H9 (cell line): ENCODE data around the gene PPFIA4. TPM values are rescaled to one million over a fixed set of nuclear protein-coding genes. Genes with fewer than 3 reads are reported as not detected.

Experiments used
- DNase-seq: peaks from one replicate; pipeline ENCODE4 v3.0.0-alpha.2; 2017
- H2AFZ ChIP-seq: one replicate; pipeline ENCODE4 v1.6.1; 2013; ENCODE audit warnings: mild to moderate bottlenecking, low read length, control low read depth, moderate library complexity
- H2AK5ac ChIP-seq: 2 replicates; pipeline ENCODE4 v1.6.1; 2013; ENCODE audit warnings: low read length, control low read depth, mixed read lengths; ENCODE audit not compliant: insufficient read length
- H2BK120ac ChIP-seq: one replicate; pipeline ENCODE4 v1.6.1; 2013; ENCODE audit warnings: low read depth, mild to moderate bottlenecking, low read length, control low read depth, inconsistent platforms; ENCODE audit not compliant: poor library complexity, severe bottlenecking
- H2BK12ac ChIP-seq: 2 replicates; pipeline ENCODE4 v1.6.1; 2013; ENCODE audit warnings: low read length, control low read depth, mixed read lengths, low read depth; ENCODE audit not compliant: insufficient read length
- H2BK15ac ChIP-seq: 2 replicates; pipeline ENCODE4 v1.6.1; 2013; ENCODE audit warnings: low read depth, low read length, control low read depth
- H2BK20ac ChIP-seq: one replicate; pipeline ENCODE4 v1.6.1; 2013; ENCODE audit warnings: low read depth, mild to moderate bottlenecking, low read length, control low read depth, inconsistent platforms; ENCODE audit not compliant: poor library complexity, severe bottlenecking
- H2BK5ac ChIP-seq: 2 replicates; pipeline ENCODE4 v1.6.1; 2013; ENCODE audit warnings: low read length, control low read depth, mixed read lengths; ENCODE audit not compliant: insufficient read length
- H3K14ac ChIP-seq: 2 replicates; pipeline ENCODE4 v1.6.1; 2013; ENCODE audit warnings: low read length, control low read depth; ENCODE audit not compliant: insufficient read depth
- H3K18ac ChIP-seq: 2 replicates; pipeline ENCODE4 v1.6.1; 2013; ENCODE audit warnings: low read depth, mild to moderate bottlenecking, mixed read lengths, low read length, control low read depth; ENCODE audit not compliant: insufficient read length
- H3K23ac ChIP-seq: 2 replicates; pipeline ENCODE4 v1.6.1; 2013; ENCODE audit warnings: low read length, control low read depth, mixed read lengths, low read depth; ENCODE audit not compliant: insufficient read length
- H3K23me2 ChIP-seq: 2 replicates; pipeline ENCODE4 v1.6.1; 2013; ENCODE audit warnings: low read depth, mild to moderate bottlenecking, mixed read lengths, low read length, control low read depth; ENCODE audit not compliant: insufficient read length, poor library complexity, severe bottlenecking
- H3K27ac ChIP-seq: 2 replicates; pipeline ENCODE4 v1.5.1; 2013; ENCODE audit warnings: low read length, control low read depth, mixed read lengths, low read depth; ENCODE audit not compliant: insufficient read length
- H3K27me3 ChIP-seq: 2 replicates; pipeline ENCODE4 v1.6.1; 2013; ENCODE audit warnings: low read length, control low read depth, inconsistent platforms; ENCODE audit not compliant: insufficient read depth
- H3K4ac ChIP-seq: 2 replicates; pipeline ENCODE4 v1.6.1; 2013; ENCODE audit warnings: low read depth, mild to moderate bottlenecking, control low read depth, inconsistent platforms, low read length, moderate library complexity
- H3K4me1 ChIP-seq: 2 replicates; pipeline ENCODE4 v1.6.1; 2013; ENCODE audit warnings: low read length, control low read depth, inconsistent platforms; ENCODE audit not compliant: insufficient read depth
- H3K4me2 ChIP-seq: 2 replicates; pipeline ENCODE4 v1.6.1; 2013; ENCODE audit warnings: low read length, control low read depth, mixed read lengths; ENCODE audit not compliant: insufficient read length, insufficient read depth
- H3K56ac ChIP-seq: 2 replicates; pipeline ENCODE4 v1.6.1; 2013; ENCODE audit warnings: low read depth, mild to moderate bottlenecking, mixed read lengths, low read length, control low read depth; ENCODE audit not compliant: insufficient read length
- H3K79me1 ChIP-seq: 2 replicates; pipeline ENCODE4 v1.6.1; 2013; ENCODE audit warnings: low read depth, mild to moderate bottlenecking, moderate library complexity, low read length, control low read depth, inconsistent platforms; ENCODE audit not compliant: insufficient read depth, poor library complexity, severe bottlenecking
- H3K79me2 ChIP-seq: 2 replicates; pipeline ENCODE4 v1.6.1; 2013; ENCODE audit warnings: low read length, control low read depth, inconsistent platforms; ENCODE audit not compliant: insufficient read depth
- H3K9ac ChIP-seq: 2 replicates; pipeline ENCODE4 v1.6.1; 2013; ENCODE audit warnings: low read length, control low read depth, mixed read lengths; ENCODE audit not compliant: insufficient read length; ENCODE audit errors: extremely low read depth
- H3K9me3 ChIP-seq: one replicate; pipeline ENCODE4 v1.6.1; 2013; ENCODE audit warnings: low read depth, low read length, inconsistent platforms; ENCODE audit not compliant: control insufficient read depth
- H3T11ph ChIP-seq: one replicate; pipeline ENCODE4 v1.6.1; 2013; ENCODE audit warnings: mild to moderate bottlenecking, low read length, control low read depth, inconsistent platforms
- H4K20me1 ChIP-seq: one replicate; pipeline ENCODE4 v1.6.1; 2013; ENCODE audit not compliant: control insufficient read depth, insufficient read length, insufficient read depth
- H4K5ac ChIP-seq: 2 replicates; pipeline ENCODE4 v1.6.1; 2013; ENCODE audit warnings: low read depth, mild to moderate bottlenecking, mixed read lengths, low read length, control low read depth; ENCODE audit not compliant: insufficient read length
- H4K8ac ChIP-seq: replicated peaks from 2 replicates; pipeline ENCODE4 v1.6.1; 2013; ENCODE audit warnings: low read length, control low read depth, mixed read lengths, low read depth; ENCODE audit not compliant: insufficient read length
- H4K91ac ChIP-seq: 2 replicates; pipeline ENCODE4 v1.6.1; 2013; ENCODE audit warnings: low read depth, mild to moderate bottlenecking, moderate library complexity, mixed read lengths, low read length, control low read depth; ENCODE audit not compliant: insufficient read length
- H3K27ac Mint-ChIP-seq, 3 experiments: 2 replicates in 2 of 3; 3 replicates in 1 of 3; pipeline ENCODE4 v1.8.0; 2020 to 2021; ENCODE audit warnings: mixed read lengths in 3 of 3, mild to moderate bottlenecking in 1 of 3, moderate library complexity in 1 of 3
- H3K27me3 Mint-ChIP-seq: 2 replicates; pipeline ENCODE4 v1.8.0; 2021; ENCODE audit warnings: low read depth, mild to moderate bottlenecking, moderate library complexity, mixed read lengths
- H3K36me3 Mint-ChIP-seq, 3 experiments: 2 replicates in 2 of 3; 3 replicates in 1 of 3; pipeline ENCODE4 v1.8.0; 2020 to 2021; ENCODE audit warnings: low read depth in 3 of 3, mixed read lengths in 3 of 3; ENCODE audit not compliant: insufficient read depth in 1 of 3
- H3K4me1 Mint-ChIP-seq, 2 experiments: 2 replicates each; pipeline ENCODE4 v1.8.0; 2020; ENCODE audit warnings: mixed read lengths in 2 of 2
- H3K4me3 Mint-ChIP-seq, 2 experiments: 2 replicates in 1 of 2; 3 replicates in 1 of 2; pipeline ENCODE4 v1.8.0; 2020 to 2021; ENCODE audit warnings: mild to moderate bottlenecking in 2 of 2, mixed read lengths in 2 of 2, moderate library complexity in 1 of 2
- H3K9me3 Mint-ChIP-seq, 2 experiments: 2 replicates in 1 of 2; 3 replicates in 1 of 2; pipeline ENCODE4 v1.8.0; 2020; ENCODE audit warnings: mild to moderate bottlenecking in 2 of 2, mixed read lengths in 2 of 2, moderate library complexity in 1 of 2
- WGBS: extraction: QIAGEN DNeasy Blood & Tissue Kit; methylation state at CpG from one replicate; pipeline ENCODE4 v1.1.7; 2013; ENCODE audit warnings: missing lambda C conversion rate, low lambda C conversion rate, mixed read lengths; ENCODE audit not compliant: insufficient read length; ENCODE audit errors: extremely low coverage; 5-methylcytosine and 5-hydroxymethylcytosine counted together
- total RNA-seq: library from RNA; stranded (reverse); gene quantifications from 2 replicates; pipeline ENCODE4 v1.2.1, GENCODE V29; 2021
- TF ChIP-seq, protein P1 (sequence below): fragments of 200-600 bp; sonication (generic); conservative IDR thresholded peaks from 3 replicates; pipeline ENCODE4 v1.8.0; 2021; ENCODE audit warnings: antibody characterized with exemption, mild to moderate bottlenecking

Gene PPFIA4
- total RNA-seq, 1 experiment from 2014 or later, result 3.9 TPM

DNA sequence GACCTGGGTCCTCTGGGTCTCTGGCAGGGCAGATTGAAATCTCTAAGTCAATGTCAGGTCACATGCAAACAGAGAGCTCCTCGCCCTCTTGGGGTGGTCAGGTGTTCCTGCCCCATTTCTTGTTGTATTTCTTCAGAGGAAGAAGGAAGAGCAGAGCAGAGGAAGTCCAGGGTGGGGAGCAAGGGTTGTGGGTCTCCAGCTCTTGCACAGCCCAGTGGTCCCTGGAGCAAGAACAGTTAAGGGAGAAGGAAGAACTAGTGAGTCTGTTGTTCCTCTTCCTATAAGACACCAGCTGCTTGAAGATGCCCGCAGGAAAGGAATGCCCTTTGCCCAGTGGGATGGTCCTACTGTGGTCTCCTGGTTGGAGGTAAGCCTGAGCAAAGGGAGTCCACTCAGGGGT is 33.2 kb downstream of the PPFIA4 start:
- Histone ChIP-seq H2BK20ac (no peak overlapping the region), H2AK5ac (no peak overlapping the region), H3K79me1 (no peaks in the 10 kb centered on the region), H3K23me2 (no peaks in the 10 kb centered on the region), H4K20me1 (no peaks in the 10 kb centered on the region), H3K18ac (no peak overlapping the region), H2AFZ (no peak overlapping the region), H3K56ac (no peak overlapping the region), H4K8ac (no peak overlapping the region), H4K5ac (no peak overlapping the region), H2BK12ac (no peak overlapping the region), H2BK15ac (no peak overlapping the region), H4K91ac (no peak overlapping the region), H3K14ac (no peak overlapping the region), H3K23ac (no peak overlapping the region), H3K79me2 (no peaks in the 10 kb centered on the region), H3K4me1 (peaks cover 2% of the 10 kb centered on the region; the same call in 1 of the 2 replicates), H3K27ac (no peak overlapping the region), H3K9ac (no peak overlapping the region), H3K27me3 (no peaks in the 10 kb centered on the region), H3T11ph (no peak overlapping the region), H3K9me3 (no peaks in the 10 kb centered on the region), H3K4ac (no peak overlapping the region), H3K4me2 (no peak overlapping the region), H2BK120ac (no peak overlapping the region), H2BK5ac (no peak overlapping the region)
- Mint-ChIP-seq H3K36me3 (peaks cover 12 to 56% (median 26%) of the 10 kb centered on the region in 3 experiments; a peak in 6 of 7 replicates), H3K27me3 (no peaks in the 10 kb centered on the region), H3K9me3 (peaks cover 2 to 3% of the 10 kb centered on the region in 2 experiments; a peak in 2 of 5 replicates), H3K27ac (0 out of 7 replicates have a peak overlapping the region, but pooled peaks of 1 of the 3 experiments have one; percentile 43), H3K4me1 (peaks cover 12 to 21% of the 10 kb centered on the region in 2 experiments), H3K4me3 (no peak overlapping the region)
- TF ChIP-seq, protein P1, sequence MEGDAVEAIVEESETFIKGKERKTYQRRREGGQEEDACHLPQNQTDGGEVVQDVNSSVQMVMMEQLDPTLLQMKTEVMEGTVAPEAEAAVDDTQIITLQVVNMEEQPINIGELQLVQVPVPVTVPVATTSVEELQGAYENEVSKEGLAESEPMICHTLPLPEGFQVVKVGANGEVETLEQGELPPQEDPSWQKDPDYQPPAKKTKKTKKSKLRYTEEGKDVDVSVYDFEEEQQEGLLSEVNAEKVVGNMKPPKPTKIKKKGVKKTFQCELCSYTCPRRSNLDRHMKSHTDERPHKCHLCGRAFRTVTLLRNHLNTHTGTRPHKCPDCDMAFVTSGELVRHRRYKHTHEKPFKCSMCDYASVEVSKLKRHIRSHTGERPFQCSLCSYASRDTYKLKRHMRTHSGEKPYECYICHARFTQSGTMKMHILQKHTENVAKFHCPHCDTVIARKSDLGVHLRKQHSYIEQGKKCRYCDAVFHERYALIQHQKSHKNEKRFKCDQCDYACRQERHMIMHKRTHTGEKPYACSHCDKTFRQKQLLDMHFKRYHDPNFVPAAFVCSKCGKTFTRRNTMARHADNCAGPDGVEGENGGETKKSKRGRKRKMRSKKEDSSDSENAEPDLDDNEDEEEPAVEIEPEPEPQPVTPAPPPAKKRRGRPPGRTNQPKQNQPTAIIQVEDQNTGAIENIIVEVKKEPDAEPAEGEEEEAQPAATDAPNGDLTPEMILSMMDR, result no peak
- no CpG with 5 or more reads among the region's 2 CpGs for WGBS
- no peak for DNase-seq
